Measurements from ENCODE around the gene PRRC2A. TPM values are rescaled to one million over a fixed set of nuclear protein-coding genes. Genes with fewer than 3 reads are reported as not detected.

Gene PRRC2A
- total RNA-seq, 3 donors from 2014 or later (not counting 1 experiment from before 2014, with no cell fraction given): 264 to 294 (median 294) TPM

- peaks cover 6 to 30% of the 10 kb centered on the region in 2 donors for H3K4me1 Mint-ChIP-seq
- Histone ChIP-seq H3K4me3 (ENCODE audit: low read length) (no peak overlapping the region), H3K36me3 (ENCODE audit: control insufficient read depth, insufficient read depth, low read length) (peaks cover 94% of the 10 kb centered on the region), H3K27ac (ENCODE audit: low read length) (no peak overlapping the region), H3K4me1 (ENCODE audit: control insufficient read depth, insufficient read depth, low read length) (no peaks in the 10 kb centered on the region), H3K27me3 (ENCODE audit: control insufficient read depth, insufficient read depth, low read length) (no peaks in the 10 kb centered on the region), H3K9me3 (ENCODE audit: control insufficient read depth, insufficient read depth, low read length) (no peaks in the 10 kb centered on the region)
- H3K27ac Mint-ChIP-seq: peak overlapping the region; percentile 26 to 54
- ATAC-seq: no peak
- no peaks in the 10 kb centered on the region for H3K9me3 Mint-ChIP-seq
- intact Hi-C loops (cut with micrococcal nuclease): no loop called here
- TF ChIP-seq CTCF (IDR thresholded peaks at IDR 0.05): no peak
- H3K36me3 Mint-ChIP-seq: peaks cover 24% of the 10 kb centered on the region
- WGBS (ENCODE audit: insufficient coverage): 95% methylated on average over 25 of the region's 25 CpGs
- DNase-seq: no peak
- no peaks in the 10 kb centered on the region for H3K27me3 Mint-ChIP-seq (ENCODE audit: low read depth in 2 of 2)
- H3K4me3 Mint-ChIP-seq: no peak overlapping the region
Observed at GRCh38 chr6:31630177-31630934, 9.8 kb downstream of the PRRC2A start.

DNA sequence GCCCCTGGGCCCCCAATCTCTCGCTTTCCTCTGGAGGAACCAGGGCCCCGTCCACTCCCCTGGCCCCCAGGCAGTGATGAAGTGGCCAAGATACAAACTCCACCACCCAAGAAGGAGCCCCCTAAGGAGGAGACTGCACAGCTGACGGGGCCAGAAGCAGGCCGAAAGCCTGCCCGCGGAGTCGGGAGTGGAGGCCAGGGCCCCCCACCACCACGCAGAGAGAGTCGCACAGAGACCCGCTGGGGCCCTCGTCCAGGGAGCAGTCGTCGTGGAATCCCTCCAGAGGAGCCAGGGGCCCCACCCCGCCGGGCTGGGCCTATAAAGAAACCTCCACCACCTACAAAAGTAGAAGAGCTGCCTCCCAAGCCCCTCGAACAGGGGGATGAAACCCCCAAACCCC lies 10.7 kb downstream of the PRRC2A start:
- no peaks in the 10 kb centered on the region for H3K4me1 ChIP-seq (ENCODE audit: control insufficient read depth, insufficient read depth, low read length)
- H3K4me3 ChIP-seq (ENCODE audit: low read length): no peak overlapping the region
- no peaks in the 10 kb centered on the region for H3K27me3 ChIP-seq (ENCODE audit: control insufficient read depth, insufficient read depth, low read length)
- H3K9me3 Mint-ChIP-seq: no peaks in the 10 kb centered on the region
- whole genome bisulfite sequencing (ENCODE audit: insufficient coverage): 95% methylated on average over 16 of the region's 16 CpGs
- H3K36me3 ChIP-seq (ENCODE audit: control insufficient read depth, insufficient read depth, low read length): peaks cover 94% of the 10 kb centered on the region
- intact Hi-C loops (cut with micrococcal nuclease): no loop called here
- H3K4me3 Mint-ChIP-seq: no peak overlapping the region
- no peak overlapping the region for H3K27ac ChIP-seq (ENCODE audit: low read length)
- H3K27me3 Mint-ChIP-seq (ENCODE audit: low read depth in 2 of 2): no peaks in the 10 kb centered on the region
- ATAC-seq (no peak), DNase-seq (no peak)
- H3K36me3 Mint-ChIP-seq: peaks cover 18% of the 10 kb centered on the region
- H3K27ac Mint-ChIP-seq: peak overlapping the region; percentile 26 to 54
- TF ChIP-seq CTCF (IDR thresholded peaks at IDR 0.05): no peak
- H3K4me1 Mint-ChIP-seq: peaks cover 6 to 29% of the 10 kb centered on the region in 2 donors
- H3K9me3 ChIP-seq (ENCODE audit: control insufficient read depth, insufficient read depth, low read length): no peaks in the 10 kb centered on the region

GRCh38 chr6:31631681-31632278 lies 11.3 kb downstream of the PRRC2A start:
- H3K27me3 Mint-ChIP-seq (ENCODE audit: low read depth in 2 of 2): no peaks in the 10 kb centered on the region
- no peak overlapping the region for H3K4me3 Mint-ChIP-seq
- Histone ChIP-seq H3K9me3 (ENCODE audit: control insufficient read depth, insufficient read depth, low read length) (no peaks in the 10 kb centered on the region), H3K27me3 (ENCODE audit: control insufficient read depth, insufficient read depth, low read length) (no peaks in the 10 kb centered on the region), H3K4me1 (ENCODE audit: control insufficient read depth, insufficient read depth, low read length) (no peaks in the 10 kb centered on the region), H3K27ac (ENCODE audit: low read length) (no peak overlapping the region), H3K36me3 (ENCODE audit: control insufficient read depth, insufficient read depth, low read length) (peaks cover 94% of the 10 kb centered on the region), H3K4me3 (ENCODE audit: low read length) (no peak overlapping the region)
- whole genome bisulfite sequencing (ENCODE audit: insufficient coverage): 96% methylated on average over 32 of the region's 32 CpGs
- ATAC-seq: no peak
- DNase-seq: no peak
- H3K36me3 Mint-ChIP-seq: peaks cover 13% of the 10 kb centered on the region
- intact Hi-C loops (cut with micrococcal nuclease): no loop called here
- H3K9me3 Mint-ChIP-seq: no peaks in the 10 kb centered on the region
- peak overlapping the region; percentile 26 to 76 for H3K27ac Mint-ChIP-seq
- peaks cover 6 to 25% of the 10 kb centered on the region in 2 donors for H3K4me1 Mint-ChIP-seq
- no peak for TF ChIP-seq CTCF (IDR thresholded peaks at IDR 0.05)

Data from natural killer cell (primary cell).